ENCODE data around the gene MAD2L1. TPM values are rescaled to one million over a fixed set of nuclear protein-coding genes. Genes with fewer than 3 reads are reported as not detected.
A peak's percentile ranks its signal among the peaks of the same experiment; 100 is the strongest.

MAD2L1 gene
- 1 to 10 TPM; 1.0 to 1.3 (median 1.1) TPM for total RNA-seq
- 1 to 10 TPM in 2 of 3 donors, under 1 TPM in 1; 0.72 to 3.7 (median 1.5) TPM for polyA plus RNA-seq
- long read RNA-seq, donor 1, result 0 reads
- long read RNA-seq, donor 2, full-length matches to known transcripts, result 1 of 1 reads
- long read RNA-seq, donor 2, partial matches to known transcripts, result 0 of 1 reads
- long read RNA-seq, donor 2, other reads (novel, unspliced or antisense), result 0 of 1 reads

GRCh38 chr4:120066517-120067340 is at the start of gene MAD2L1:
Gene MAD2L1, minus strand, starts transcription at chr4:120066848. Its CDS starts 114 bp downstream, at chr4:120066734.
- ATAC-seq, result peak; percentile 98 to 99 (median 98)
- Histone ChIP-seq H3K9me3 (no peaks in the 10 kb centered on the region), H3K27me3 (ENCODE audit: insufficient read depth in 3 of 3, low read length in 2 of 3) (no peaks in the 10 kb centered on the region), H3K27ac (peak within 1 kb of the TSS; percentile 95), H3K36me3 (ENCODE audit: insufficient read depth in 1 of 2, low read depth in 1 of 2) (no peaks in the 10 kb centered on the region), H3K4me1 (peaks cover 36% of the 10 kb centered on the region), H3K4me3 (peak within 1 kb of the TSS; percentile 76)
- intact Hi-C loops (cut with DNase I), result no loop called here
- WGBS, 3 donors, result 0% methylated on average over 65 of the region's 65 CpGs
- TF ChIP-seq CTCF (IDR thresholded peaks at IDR 0.05), result no peak
- DNase-seq, result peak; percentile 99 to 100

GRCh38 chr4:120111745-120112144 is 45.1 kb upstream of the MAD2L1 start:
- H3K27me3 ChIP-seq (ENCODE audit: insufficient read depth in 3 of 3, low read length in 2 of 3), result no peaks in the 10 kb centered on the region
- no peaks in the 10 kb centered on the region for H3K9me3 ChIP-seq
- no peak overlapping the region for H3K4me3 ChIP-seq
- no peak overlapping the region for H3K27ac ChIP-seq
- TF ChIP-seq CTCF (IDR thresholded peaks at IDR 0.05), result no peak
- DNase-seq, result no peak
- 95 to 98% (median 95%) methylated on average over 1 of the region's 1 CpG for WGBS, 3 donors
- intact Hi-C loops (cut with DNase I), result no loop called here
- ATAC-seq, result no peak
- H3K4me1 ChIP-seq, result no peaks in the 10 kb centered on the region
- H3K36me3 ChIP-seq (ENCODE audit: insufficient read depth in 1 of 2, low read depth in 1 of 2), result no peaks in the 10 kb centered on the region

- H3K36me3 ChIP-seq (ENCODE audit: insufficient read depth in 1 of 2, low read depth in 1 of 2), result no peaks in the 10 kb centered on the region
- intact Hi-C loops (cut with DNase I), result no loop called here
- H3K9me3 ChIP-seq, result no peaks in the 10 kb centered on the region
- no peaks in the 10 kb centered on the region for H3K4me1 ChIP-seq
- no peak for ATAC-seq
- H3K4me3 ChIP-seq, result no peak overlapping the region
- no peak for DNase-seq
- no peak for TF ChIP-seq CTCF (IDR thresholded peaks at IDR 0.05)
- H3K27me3 ChIP-seq (ENCODE audit: insufficient read depth in 3 of 3, low read length in 2 of 3), result no peaks in the 10 kb centered on the region
- H3K27ac ChIP-seq, result no peak overlapping the region
These were observed 42.8 kb upstream of the MAD2L1 start for GRCh38 chr4:120109406-120109805.

GRCh38 chr4:120105472-120105871 is 38.8 kb upstream of the MAD2L1 start:
- TF ChIP-seq CTCF (IDR thresholded peaks at IDR 0.05), result no peak
- DNase-seq, result no peak
- Histone ChIP-seq H3K36me3 (ENCODE audit: insufficient read depth in 1 of 2, low read depth in 1 of 2) (no peaks in the 10 kb centered on the region), H3K9me3 (no peaks in the 10 kb centered on the region), H3K4me1 (no peaks in the 10 kb centered on the region), H3K27ac (no peak overlapping the region), H3K4me3 (no peak overlapping the region), H3K27me3 (ENCODE audit: insufficient read depth in 3 of 3, low read length in 2 of 3) (no peaks in the 10 kb centered on the region)
- ATAC-seq, result no peak
- WGBS, 3 donors, result 88 to 94% (median 92%) methylated on average over 1 of the region's 1 CpG
- intact Hi-C loops (cut with DNase I), result no loop called here
